ENCODE measurements around the gene CCDC197.

DNA sequence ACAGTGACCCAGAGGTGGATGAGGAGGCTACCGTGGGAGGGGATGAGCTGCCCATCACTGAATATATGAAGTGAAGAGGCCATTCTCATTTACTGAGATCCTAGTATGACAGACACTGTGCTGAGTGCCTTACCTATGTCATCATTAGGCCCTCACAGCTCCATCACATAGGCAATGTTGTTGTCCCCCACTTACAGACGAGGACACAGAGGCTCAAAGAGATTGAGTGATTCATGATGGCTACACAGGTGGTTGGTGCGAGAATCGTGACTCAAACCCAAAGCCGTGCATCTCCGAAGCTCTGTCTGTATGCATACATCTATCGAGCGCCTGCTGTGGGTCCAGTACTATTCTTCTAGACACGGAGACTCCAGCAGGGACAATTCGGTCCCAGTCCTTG is 5.9 kb upstream of the CCDC197 start:
- TF ChIP-seq, protein P1, sequence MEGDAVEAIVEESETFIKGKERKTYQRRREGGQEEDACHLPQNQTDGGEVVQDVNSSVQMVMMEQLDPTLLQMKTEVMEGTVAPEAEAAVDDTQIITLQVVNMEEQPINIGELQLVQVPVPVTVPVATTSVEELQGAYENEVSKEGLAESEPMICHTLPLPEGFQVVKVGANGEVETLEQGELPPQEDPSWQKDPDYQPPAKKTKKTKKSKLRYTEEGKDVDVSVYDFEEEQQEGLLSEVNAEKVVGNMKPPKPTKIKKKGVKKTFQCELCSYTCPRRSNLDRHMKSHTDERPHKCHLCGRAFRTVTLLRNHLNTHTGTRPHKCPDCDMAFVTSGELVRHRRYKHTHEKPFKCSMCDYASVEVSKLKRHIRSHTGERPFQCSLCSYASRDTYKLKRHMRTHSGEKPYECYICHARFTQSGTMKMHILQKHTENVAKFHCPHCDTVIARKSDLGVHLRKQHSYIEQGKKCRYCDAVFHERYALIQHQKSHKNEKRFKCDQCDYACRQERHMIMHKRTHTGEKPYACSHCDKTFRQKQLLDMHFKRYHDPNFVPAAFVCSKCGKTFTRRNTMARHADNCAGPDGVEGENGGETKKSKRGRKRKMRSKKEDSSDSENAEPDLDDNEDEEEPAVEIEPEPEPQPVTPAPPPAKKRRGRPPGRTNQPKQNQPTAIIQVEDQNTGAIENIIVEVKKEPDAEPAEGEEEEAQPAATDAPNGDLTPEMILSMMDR (IDR thresholded peaks at IDR 0.05), result no peak
- no peak for TF ChIP-seq EZH2 (IDR thresholded peaks at IDR 0.05)
- no peak for TF ChIP-seq EZH2phosphoT487 (IDR thresholded peaks at IDR 0.05)

Measured in neural progenitor cell (in vitro differentiated cells).